Activated B cell treated with CpG ODN at 0.5 μM for 24 hours (primary cell): ENCODE data around the gene CTIF. TPM values are rescaled to one million over a fixed set of nuclear protein-coding genes. Genes with fewer than 3 reads are reported as not detected.

ENCODE experiments used
- ATAC-seq: fragments of 200-7000 bp; cut with Tn5 transposase; one replicate; pipeline ENCODE4 v1.10.0; 2021; ENCODE audit warnings: low read depth, mild to moderate bottlenecking, moderate library complexity
- CTCF ChIA-PET: fragments of 350-600 bp; sonication (Branson Sonifier 250); formaldehyde crosslinking; loops from one replicate; lab custom pipeline; 2021; ENCODE audit warnings: antibody characterized with exemption; lab: Charles Lee
- POLR2A ChIA-PET: fragments of 350-600 bp; sonication (Branson Sonifier 250); formaldehyde crosslinking; loops from one replicate; lab custom pipeline; 2021; ENCODE audit warnings: antibody characterized with exemption; lab: Charles Lee
- DNase-seq: peaks from one replicate; pipeline ENCODE4 v3.0.0; 2022
- H3K27ac Mint-ChIP-seq: one replicate; pipeline ENCODE4 v1.8.0; 2020; ENCODE audit warnings: mixed read lengths
- H3K27me3 Mint-ChIP-seq: one replicate; pipeline ENCODE4 v1.8.0; 2021; ENCODE audit warnings: mixed read lengths
- H3K36me3 Mint-ChIP-seq: one replicate; pipeline ENCODE4 v1.8.0; 2021; ENCODE audit warnings: low read depth, mixed read lengths
- H3K4me1 Mint-ChIP-seq: one replicate; pipeline ENCODE4 v1.8.0; 2021; ENCODE audit warnings: mixed read lengths
- H3K4me3 Mint-ChIP-seq: one replicate; pipeline ENCODE4 v1.8.0; 2020; ENCODE audit warnings: mild to moderate bottlenecking, mixed read lengths
- H3K9me3 Mint-ChIP-seq: one replicate; pipeline ENCODE4 v1.8.0; 2020; ENCODE audit warnings: mixed read lengths
- CTCF ChIP-seq: fragments of 200-600 bp; IDR thresholded peaks from one replicate; pipeline ENCODE4 v1.8.0; 2022; ENCODE audit warnings: antibody characterized with exemption, mild to moderate bottlenecking
- intact Hi-C: fragments of 100-400 bp; cut with micrococcal nuclease; formaldehyde crosslinking; loops from one replicate; pipeline ENCODE4 v1.15.1; 2024
- total RNA-seq: library from RNA; stranded (reverse); gene quantifications from 2 replicates; pipeline ENCODE4 v1.2.3, GENCODE V29; 2022

CTIF gene
- total RNA-seq, 1 donor from 2014 or later, result 9.3 TPM

- H3K9me3 Mint-ChIP-seq, result no peaks in the 10 kb centered on the region
- H3K4me3 Mint-ChIP-seq, result no peak overlapping the region
- peaks cover 33% of the 10 kb centered on the region for H3K27me3 Mint-ChIP-seq
- no peaks in the 10 kb centered on the region for H3K4me1 Mint-ChIP-seq
- no peak for TF ChIP-seq CTCF
- ChIA-PET CTCF (no interaction called here), POLR2A (no interaction called here)
- DNase-seq, result no peak
- intact Hi-C loops, result no loop called here
- no peak overlapping the region for H3K27ac Mint-ChIP-seq
- H3K36me3 Mint-ChIP-seq, result no peaks in the 10 kb centered on the region
- ATAC-seq, result no peak
Measured at GRCh38 chr18:48527461-48527860, 11.4 kb upstream of the CTIF start.

GRCh38 chr18:48528861-48529260 lies 10.0 kb upstream of the CTIF start:
- no peak for TF ChIP-seq CTCF
- POLR2A ChIA-PET, result no interaction called here
- intact Hi-C loops, result no loop called here

GRCh38 chr18:48529796-48530195 lies 9.0 kb upstream of the CTIF start:
- intact Hi-C loops, result loop anchor here (10.0 kb wide), 1 partner anchor 935 kb away; the partner anchor contains the start of gene DYM
- no peak overlapping the region for H3K4me3 Mint-ChIP-seq
- H3K27ac Mint-ChIP-seq, result no peak overlapping the region

More at GRCh38 chr18:48528861-48529260, 10.0 kb upstream of the CTIF start:
- no peak overlapping the region for H3K4me3 Mint-ChIP-seq
- CTCF ChIA-PET, result no interaction called here
- H3K27ac Mint-ChIP-seq, result no peak overlapping the region
- H3K4me1 Mint-ChIP-seq, result no peaks in the 10 kb centered on the region
- ATAC-seq (no peak), DNase-seq (no peak)
- H3K36me3 Mint-ChIP-seq, result no peaks in the 10 kb centered on the region
- no peaks in the 10 kb centered on the region for H3K9me3 Mint-ChIP-seq
- H3K27me3 Mint-ChIP-seq, result peaks cover 31% of the 10 kb centered on the region

GRCh38 chr18:48530399-48531081 lies 8.3 kb upstream of the CTIF start:
- Mint-ChIP-seq H3K36me3 (no peaks in the 10 kb centered on the region), H3K9me3 (no peaks in the 10 kb centered on the region), H3K27me3 (peaks cover 18% of the 10 kb centered on the region), H3K4me1 (no peaks in the 10 kb centered on the region), H3K27ac (no peak overlapping the region), H3K4me3 (no peak overlapping the region)
- DNase-seq (no peak), ATAC-seq (no peak)
- ChIA-PET CTCF (no interaction called here), POLR2A (no interaction called here)
- intact Hi-C loops, result loop anchor here (10.0 kb wide), 1 partner anchor 934 kb away; the partner anchor contains the start of gene DYM
- TF ChIP-seq CTCF, result no peak

More at GRCh38 chr18:48529796-48530195, 9.0 kb upstream of the CTIF start:
- TF ChIP-seq CTCF, result no peak
- ChIA-PET CTCF (no interaction called here), POLR2A (no interaction called here)
- H3K36me3 Mint-ChIP-seq, result no peaks in the 10 kb centered on the region
- DNase-seq (no peak), ATAC-seq (no peak)
- no peaks in the 10 kb centered on the region for H3K9me3 Mint-ChIP-seq
- H3K4me1 Mint-ChIP-seq, result no peaks in the 10 kb centered on the region
- H3K27me3 Mint-ChIP-seq, result peaks cover 25% of the 10 kb centered on the region

GRCh38 chr18:48531082-48531403 lies 7.8 kb upstream of the CTIF start:
- H3K4me1 Mint-ChIP-seq, result no peaks in the 10 kb centered on the region
- intact Hi-C loops, result loop anchor here (10.0 kb wide), 1 partner anchor 934 kb away; the partner anchor contains the start of gene DYM
- H3K9me3 Mint-ChIP-seq, result no peaks in the 10 kb centered on the region
- peaks cover 15% of the 10 kb centered on the region for H3K27me3 Mint-ChIP-seq
- TF ChIP-seq CTCF, result no peak
- ATAC-seq (no peak), DNase-seq (no peak)
- CTCF ChIA-PET, result no interaction called here
- H3K27ac Mint-ChIP-seq, result no peak overlapping the region
- POLR2A ChIA-PET, result no interaction called here
- no peak overlapping the region for H3K4me3 Mint-ChIP-seq
- H3K36me3 Mint-ChIP-seq, result no peaks in the 10 kb centered on the region
